Mucosa of descending colon (tissue), 3 donors: Measurements from ENCODE around the gene LIPM. TPM values are rescaled to one million over a fixed set of nuclear protein-coding genes. Genes with fewer than 3 reads are reported as not detected.
A peak's percentile ranks its signal among the peaks of the same experiment; 100 is the strongest.
"Not testable (repeated sequence)": the region's sequence is repeated elsewhere in the genome, so short reads cannot be mapped to it uniquely, and the experiment has no call there.

Source experiments
- ATAC-seq: fragments of 200-7000 bp; cut with Tn5 transposase; one replicate; pipeline ENCODE4 v1.9.1; 2020; ENCODE audit warnings: mild to moderate bottlenecking, moderate library complexity
- DNase-seq, 3 donors: peaks; one replicate each; pipeline ENCODE4 v3.0.0-alpha.2; 2020
- H3K36me3 ChIP-seq: fragments of 200-600 bp; one replicate; pipeline ENCODE4 v1.8.0; 2021; ENCODE audit warnings: low read depth, mild to moderate bottlenecking
- H3K4me1 ChIP-seq: fragments of 200-600 bp; one replicate; pipeline ENCODE4 v1.8.0; 2021; ENCODE audit warnings: low read depth, mild to moderate bottlenecking
- H3K4me3 ChIP-seq: fragments of 200-600 bp; one replicate; pipeline ENCODE4 v1.8.0; 2021; ENCODE audit warnings: mild to moderate bottlenecking
- H3K9me3 ChIP-seq: fragments of 200-600 bp; one replicate; pipeline ENCODE4 v1.8.0; 2021; ENCODE audit warnings: mild to moderate bottlenecking
- CTCF ChIP-seq: fragments of 200-600 bp; IDR thresholded peaks from one replicate; pipeline ENCODE4 v1.8.0; 2022; ENCODE audit warnings: antibody characterized with exemption, mild to moderate bottlenecking
- intact Hi-C, 2 donors: fragments of 100-400 bp; cut with DNase I in 1 of 2; cut with micrococcal nuclease in 1 of 2; formaldehyde crosslinking; loops; one replicate each; pipeline versions ENCODE4 v1.11.0 to v1.11.1; 2022; cut with DNase I, micrococcal nuclease
- total RNA-seq, 3 donors: library from RNA; stranded (reverse); fragmentation: NEBNext Ultra II Directional in 2 of 3; extraction: Animal tissue kit (Norgen Biotek cat#: 25700) in 2 of 3; gene quantifications; one replicate each; pipeline versions ENCODE4 v1.2.1 to v1.2.4, GENCODE V29; 2021 to 2023
- donor health status: DM: no; HTN: no; CAD: no; lungs with moderate emphysema.
- donor health status: DM: no; HTN: no; CAD: no.
- donor health status: DM: no; HTN: yes; CAD: no.

LIPM gene
- total RNA-seq, 3 donors from 2014 or later: not detected

- no peak for TF ChIP-seq CTCF
- H3K4me1 ChIP-seq: no peaks in the 10 kb centered on the region
- intact Hi-C loops: loop anchor here (10.0 kb wide), 2 partner anchors 172 to 382 kb away; no protein-coding TSS in a partner anchor
- DNase-seq (no peak), ATAC-seq (no peak)
- no peaks in the 10 kb centered on the region for H3K9me3 ChIP-seq
- no peaks in the 10 kb centered on the region for H3K36me3 ChIP-seq
- H3K4me3 ChIP-seq: no peak overlapping the region
Observed at GRCh38 chr10:88833156-88833555, 30.6 kb downstream of the LIPM start.

GRCh38 chr10:88833723-88834122 lies 31.2 kb downstream of the LIPM start:
- DNase-seq (no peak), ATAC-seq (peak; percentile 48)
- TF ChIP-seq CTCF: no peak
- Histone ChIP-seq H3K4me1 (no peaks in the 10 kb centered on the region), H3K36me3 (no peaks in the 10 kb centered on the region), H3K4me3 (no peak overlapping the region), H3K9me3 (no peaks in the 10 kb centered on the region)
- intact Hi-C loops: loop anchor here (2.0 to 10.0 kb wide), 3 partner anchors 99 to 381 kb away; no protein-coding TSS in a partner anchor

- intact Hi-C loops: loop anchor here (2.0 to 10.0 kb wide), 4 partner anchors 97 to 379 kb away; no protein-coding TSS in a partner anchor
- DNase-seq (peak; percentile 86 to 92 (median 91)), ATAC-seq (peak; percentile 96)
- H3K4me1 ChIP-seq: no peaks in the 10 kb centered on the region
- H3K4me3 ChIP-seq: no peak overlapping the region
- no peaks in the 10 kb centered on the region for H3K9me3 ChIP-seq
- H3K36me3 ChIP-seq: no peaks in the 10 kb centered on the region
- TF ChIP-seq CTCF: peak; percentile 68
Observed at GRCh38 chr10:88835096-88835909, 32.8 kb downstream of the LIPM start.

GRCh38 chr10:88835910-88836221 lies 33.3 kb downstream of the LIPM start:
- Histone ChIP-seq H3K9me3 (no peaks in the 10 kb centered on the region), H3K4me3 (no peak overlapping the region), H3K4me1 (no peaks in the 10 kb centered on the region), H3K36me3 (no peaks in the 10 kb centered on the region)
- no peak for TF ChIP-seq CTCF
- intact Hi-C loops: loop anchor here (2.0 to 10.0 kb wide), 4 partner anchors 96 to 379 kb away; no protein-coding TSS in a partner anchor
- ATAC-seq (peak; percentile 28), DNase-seq (no peak)

- H3K9me3 ChIP-seq, H3K4me3 ChIP-seq, DNase-seq, H3K4me1 ChIP-seq, H3K36me3 ChIP-seq: not testable (repeated sequence)
- peak; percentile 4 for ATAC-seq
- intact Hi-C loops: loop anchor here (5.0 to 10.0 kb wide), 3 partner anchors 95 to 377 kb away; no protein-coding TSS in a partner anchor
Observed at GRCh38 chr10:88837632-88838031, 35.1 kb downstream of the LIPM start.

GRCh38 chr10:88838766-88839350 lies 36.3 kb downstream of the LIPM start:
- Histone ChIP-seq H3K4me3 (no peak overlapping the region), H3K9me3 (no peaks in the 10 kb centered on the region), H3K4me1 (no peaks in the 10 kb centered on the region), H3K36me3 (no peaks in the 10 kb centered on the region)
- DNase-seq (no peak), ATAC-seq (no peak)
- intact Hi-C loops: loop anchor here (5.0 to 10.0 kb wide), 3 partner anchors 93 to 376 kb away; no protein-coding TSS in a partner anchor
- TF ChIP-seq CTCF: no peak
